ENCODE results near the gene TLK1.

DNA sequence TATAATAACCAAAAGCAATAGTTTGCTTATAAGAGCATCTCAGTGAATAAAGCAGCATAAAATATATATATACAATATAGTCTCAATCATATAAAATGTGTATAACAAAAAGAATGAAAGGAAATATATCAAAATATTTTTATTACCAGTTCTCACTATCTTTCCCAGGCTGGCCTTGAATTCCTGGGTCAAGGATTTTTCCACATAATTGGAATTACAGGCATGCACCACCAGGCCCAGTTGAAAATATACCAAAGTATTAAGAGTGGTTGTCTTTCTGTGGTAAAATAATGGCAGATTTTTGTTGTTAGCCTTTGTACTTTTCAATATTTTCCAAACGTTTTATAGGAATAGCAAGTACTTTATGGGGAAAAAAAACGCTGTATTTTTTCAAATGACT, 8.6 kb upstream of the TLK1 start:
- TF ChIP-seq CTCF (IDR thresholded peaks at IDR 0.05 in 4 of 5, conservative IDR thresholded peaks at IDR 0.05 in 1 of 5) (no peak), POLR2A (IDR thresholded peaks at IDR 0.05) (no peak)
